GM18870 (cell line): Measurements from ENCODE around the gene CPB2.

Experiments
- ATAC-seq: cut with Tn5 transposase; IDR thresholded peaks from one replicate; pipeline ENCODE4 v1.9.1; 2021; ENCODE audit warnings: moderate library complexity; ENCODE audit not compliant: unreplicated experiment

CPB2 gene

DNA sequence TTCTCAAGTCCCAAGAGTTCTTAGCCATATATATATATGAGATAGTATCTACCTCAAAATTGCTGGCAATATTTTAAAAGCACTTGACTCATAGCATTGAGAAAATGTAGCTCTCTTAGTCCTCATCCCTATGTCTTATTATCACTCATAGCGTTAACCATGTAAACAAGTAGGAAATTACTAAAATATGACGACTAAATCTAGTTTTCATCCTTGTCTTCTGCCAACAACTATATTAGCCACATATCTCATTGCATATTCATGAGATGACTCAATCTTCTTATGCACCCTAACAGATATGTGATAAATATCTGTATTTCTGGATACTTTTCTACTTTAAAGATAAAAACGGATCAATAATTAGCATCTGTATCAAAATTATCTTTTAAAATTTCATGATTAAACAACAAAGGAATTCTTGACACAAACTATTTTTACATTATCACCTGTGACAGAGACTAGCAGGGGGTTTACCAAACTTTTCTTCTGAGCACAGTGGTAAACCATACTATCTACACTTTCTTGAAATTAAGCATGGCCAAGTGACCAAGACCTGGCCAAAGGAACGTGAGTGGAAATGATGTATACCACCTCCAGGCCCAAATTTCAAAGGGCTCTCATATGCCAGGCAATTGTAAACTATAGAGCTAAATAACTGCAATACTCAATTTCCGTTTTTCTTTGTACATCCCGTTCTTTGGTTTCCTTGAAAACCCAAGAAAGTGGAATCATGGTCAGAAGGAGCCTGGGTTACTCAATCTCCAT, 98.0 kb downstream of the CPB2 start:
- ATAC-seq, result no peak

DNA sequence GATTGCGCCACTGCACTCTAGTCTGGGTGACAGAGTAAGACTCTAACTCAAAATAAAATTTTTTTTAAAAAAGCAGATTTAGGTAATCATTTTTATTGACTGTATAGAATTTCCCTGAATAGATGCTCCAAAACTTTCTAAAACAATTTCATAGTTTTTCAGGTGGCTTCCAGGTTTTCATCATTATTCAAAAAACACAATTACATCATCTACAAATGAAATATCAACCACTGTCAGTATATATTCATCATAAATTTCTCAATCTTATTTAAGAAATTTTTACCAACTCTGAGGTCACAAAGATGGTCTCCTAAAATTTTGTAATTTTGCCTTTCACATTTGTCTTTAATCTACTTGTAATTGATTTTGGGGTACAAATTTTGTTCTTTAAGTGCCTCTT, 100.3 kb downstream of the CPB2 start:
- no peak for ATAC-seq
